Vagina (tissue), 2 donors: ENCODE measurements around the gene GALNTL6.

Experiments
- POLR2A ChIP-seq, 2 donors: fragments of 450-650 bp; IDR thresholded peaks; one replicate each; pipeline ENCODE4 v1.6.1; 2017; ENCODE audit warnings: antibody characterized with exemption in 2 of 2, mild to moderate bottlenecking in 2 of 2, moderate library complexity in 2 of 2
- POLR2AphosphoS5 ChIP-seq, 2 donors: sonication (generic); formaldehyde crosslinking; IDR thresholded peaks; one replicate each; pipeline ENCODE4 v1.9.0; 2017; ENCODE audit warnings: antibody characterized with exemption in 2 of 2, mild to moderate bottlenecking in 2 of 2, low read depth in 1 of 2; ENCODE audit not compliant: insufficient read depth in 1 of 2

GRCh38 chr4:171812333-171812664 lies 905 bp upstream of the GALNTL6 start:
- TF ChIP-seq POLR2A (IDR thresholded peaks at IDR 0.05) (no peak), POLR2AphosphoS5 (IDR thresholded peaks at IDR 0.05; ENCODE audit: insufficient read depth in 1 of 2, low read depth in 1 of 2) (no peak)
